ENCODE measurements around the gene FXYD7. TPM values are rescaled to one million over a fixed set of nuclear protein-coding genes. Genes with fewer than 3 reads are reported as not detected.

Gene FXYD7
- total RNA-seq, 4 donors from 2014 or later = 0.83 to 3.7 TPM; not detected in 2

DNA sequence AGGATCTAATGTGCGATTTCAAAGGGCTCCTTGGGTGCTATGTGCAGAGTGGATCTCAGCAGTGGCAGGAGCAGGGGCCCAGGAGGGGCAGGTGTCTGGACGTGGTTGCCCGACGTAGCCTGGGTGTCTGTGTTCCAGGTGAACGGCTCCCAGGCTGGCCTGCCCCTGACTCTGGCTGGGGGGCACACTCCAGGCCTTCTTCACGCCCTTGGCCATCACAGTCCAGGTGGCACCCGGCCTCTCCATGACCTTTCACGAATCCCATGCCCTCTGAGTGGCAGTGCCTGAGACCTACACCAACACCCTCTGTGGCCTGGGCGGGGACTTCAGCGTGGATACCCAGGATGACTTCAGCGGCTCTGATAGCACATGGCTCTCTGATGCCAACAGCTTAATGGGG, 38.7 kb upstream of the FXYD7 start:
- no peak for DNase-seq
- no peaks in the 10 kb centered on the region for H3K27me3 ChIP-seq
- H3K4me1 ChIP-seq = no peaks in the 10 kb centered on the region
- H3K4me3 ChIP-seq = no peak overlapping the region
- no peak overlapping the region for H3K27ac ChIP-seq
- H3K9me3 ChIP-seq = no peaks in the 10 kb centered on the region
- no peaks in the 10 kb centered on the region for H3K36me3 ChIP-seq
- intact Hi-C loops (cut with DNase I; ENCODE audit: low total_unique reads) = no loop called here
- no peak for TF ChIP-seq CTCF (IDR thresholded peaks at IDR 0.05)
- no peak for TF ChIP-seq POLR2A (IDR thresholded peaks at IDR 0.05)

GRCh38 chr19:35105047-35105410, 38.0 kb upstream of the FXYD7 start:
- Histone ChIP-seq H3K27ac (no peak overlapping the region), H3K27me3 (no peaks in the 10 kb centered on the region), H3K9me3 (no peaks in the 10 kb centered on the region), H3K36me3 (no peaks in the 10 kb centered on the region), H3K4me3 (no peak overlapping the region), H3K4me1 (no peaks in the 10 kb centered on the region)
- intact Hi-C loops (cut with DNase I; ENCODE audit: low total_unique reads) = no loop called here
- no peak for DNase-seq
- no peak for TF ChIP-seq CTCF (IDR thresholded peaks at IDR 0.05)
- no peak for TF ChIP-seq POLR2A (IDR thresholded peaks at IDR 0.05)

GRCh38 chr19:35105411-35106290, 37.4 kb upstream of the FXYD7 start:
- Histone ChIP-seq H3K27ac (no peak overlapping the region), H3K9me3 (no peaks in the 10 kb centered on the region), H3K36me3 (no peaks in the 10 kb centered on the region), H3K4me1 (no peaks in the 10 kb centered on the region), H3K27me3 (no peaks in the 10 kb centered on the region), H3K4me3 (no peak overlapping the region)
- no peak for DNase-seq
- no peak for TF ChIP-seq POLR2A (IDR thresholded peaks at IDR 0.05)
- intact Hi-C loops (cut with DNase I; ENCODE audit: low total_unique reads) = no loop called here

- H3K36me3 ChIP-seq = no peaks in the 10 kb centered on the region
- H3K27ac ChIP-seq = no peak overlapping the region
- TF ChIP-seq CTCF (IDR thresholded peaks at IDR 0.05) (no peak), POLR2A (IDR thresholded peaks at IDR 0.05) (no peak)
- no peaks in the 10 kb centered on the region for H3K27me3 ChIP-seq
- DNase-seq = no peak
- H3K4me3 ChIP-seq = no peak overlapping the region
- H3K4me1 ChIP-seq = no peaks in the 10 kb centered on the region
- no peaks in the 10 kb centered on the region for H3K9me3 ChIP-seq
- intact Hi-C loops (cut with DNase I; ENCODE audit: low total_unique reads) = no loop called here
Observed at GRCh38 chr19:35106291-35106583, 36.8 kb upstream of the FXYD7 start.

DNA sequence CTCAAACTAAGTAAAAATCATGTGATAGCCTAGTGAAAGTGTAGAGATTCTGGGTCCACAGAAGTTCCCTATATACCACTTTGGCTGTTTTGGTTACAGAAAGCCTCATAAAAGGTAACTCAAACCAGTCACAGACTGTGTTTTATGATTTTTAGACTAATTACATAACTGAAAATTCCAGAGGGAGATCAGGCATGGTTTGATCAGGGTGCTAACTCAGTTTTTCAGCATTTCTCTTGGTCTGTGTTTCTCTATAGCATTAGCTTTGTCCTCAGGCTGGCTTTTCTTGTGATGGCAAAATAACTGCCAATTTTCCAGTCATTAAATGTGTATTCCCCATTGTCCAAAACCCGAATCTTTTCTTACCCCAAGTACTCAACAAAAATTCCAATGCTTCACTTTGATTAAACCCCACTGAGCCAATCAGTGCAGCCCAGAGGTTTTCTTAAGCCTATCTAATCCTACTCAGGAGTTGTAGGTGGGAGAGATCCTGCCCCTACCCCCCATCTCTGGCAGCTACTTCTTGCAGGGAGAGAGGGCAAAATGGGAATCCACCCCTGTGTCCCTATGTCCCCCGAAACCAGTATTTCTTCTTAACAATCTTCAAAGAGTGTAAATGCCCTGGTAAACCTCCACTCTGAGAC, 36.0 kb upstream of the FXYD7 start:
- H3K4me3 ChIP-seq = no peak overlapping the region
- no peaks in the 10 kb centered on the region for H3K36me3 ChIP-seq
- H3K9me3 ChIP-seq = no peaks in the 10 kb centered on the region
- H3K27me3 ChIP-seq = no peaks in the 10 kb centered on the region
- TF ChIP-seq POLR2A (IDR thresholded peaks at IDR 0.05) (no peak), CTCF (IDR thresholded peaks at IDR 0.05) (no peak)
- no peak overlapping the region for H3K27ac ChIP-seq
- no peaks in the 10 kb centered on the region for H3K4me1 ChIP-seq
- intact Hi-C loops (cut with DNase I; ENCODE audit: low total_unique reads) = no loop called here
- DNase-seq = no peak
